Measurements from ENCODE around the gene IQCF5. TPM values are rescaled to one million over a fixed set of nuclear protein-coding genes. Genes with fewer than 3 reads are reported as not detected.

The IQCF5 gene
- total and polyA plus RNA-seq, 2 donors (not counting 1 experiment from before 2014, with no cell fraction given), result not detected

- no peak for ATAC-seq (ENCODE audit: low read depth)
- Mint-ChIP-seq H3K9me3 (ENCODE audit: insufficient read depth) (no peaks in the 10 kb centered on the region), H3K27ac (no peak overlapping the region), H3K4me3 (no peak overlapping the region), H3K4me1 (no peaks in the 10 kb centered on the region), H3K27me3 (peaks cover 43% of the 10 kb centered on the region)
- no peaks in the 10 kb centered on the region for H4K20me1 ChIP-seq (ENCODE audit: control insufficient read depth, insufficient read depth, low read length, poor library complexity, severe bottlenecking)
- no peak overlapping the region for H3K4me2 ChIP-seq (replicated peaks; ENCODE audit: low read depth, low read length, poor library complexity, severe bottlenecking)
- no peak overlapping the region for H3K27ac ChIP-seq (ENCODE audit: low read length in 2 of 2)
- no peaks in the 10 kb centered on the region for H3K36me3 ChIP-seq (replicated peaks in 1 of 2; ENCODE audit: control extremely low read depth in 1 of 2, control insufficient read depth in 1 of 2, extremely low read depth in 1 of 2, insufficient read depth in 2 of 2, low read length in 1 of 2)
- H3K4me1 ChIP-seq (ENCODE audit: control insufficient read depth in 2 of 2, insufficient read depth in 2 of 2, low read length in 2 of 2), result no peaks in the 10 kb centered on the region
- H2AFZ ChIP-seq (ENCODE audit: insufficient read depth, low read depth, low read length, poor library complexity, severe bottlenecking), result no peak overlapping the region
- no peak for DNase-seq
- peaks cover 0 to 7% (median 6%) of the 10 kb centered on the region in 4 experiments for H3K27me3 ChIP-seq (replicated peaks in 1 of 4; ENCODE audit: control extremely low read depth in 1 of 4, control insufficient read depth in 3 of 4, insufficient read depth in 4 of 4, low read length in 3 of 4)
- no peaks in the 10 kb centered on the region for H3K79me2 ChIP-seq (ENCODE audit: control insufficient read depth, insufficient read depth, low read length)
- no peak for TF ChIP-seq CTCF (IDR thresholded peaks at IDR 0.05)
- TF ChIP-seq EZH2 (IDR thresholded peaks at IDR 0.05; ENCODE audit: borderline replicate concordance, insufficient read depth, low read depth, low read length, poor library complexity, severe bottlenecking), result no peak
- ChIA-PET CTCF (no interaction called here), POLR2A (no interaction called here)
- H3K9me3 ChIP-seq (ENCODE audit: control extremely low read depth in 1 of 3, control insufficient read depth in 2 of 3, insufficient read depth in 1 of 3, low read length in 2 of 3), result peaks cover 0 to 1% (median 0%) of the 10 kb centered on the region in 3 donors
- WGBS (ENCODE audit: insufficient coverage), result 85% methylated on average over 5 of the region's 7 CpGs
- H3K9ac ChIP-seq (ENCODE audit: low read length), result no peak overlapping the region
- intact Hi-C loops (cut with micrococcal nuclease), result no loop called here
- no peak overlapping the region for H3K4me3 ChIP-seq (ENCODE audit: control extremely low read depth in 1 of 5, extremely low read depth in 1 of 5, insufficient read depth in 1 of 5, low read depth in 2 of 5, low read length in 4 of 5)
Observed at GRCh38 chr3:51891242-51892039, 16.0 kb upstream of the IQCF5 start.

GRCh38 chr3:51888463-51889105, 13.2 kb upstream of the IQCF5 start:
- ChIA-PET CTCF (no interaction called here), POLR2A (no interaction called here)
- Histone ChIP-seq H3K4me3 (ENCODE audit: control extremely low read depth in 1 of 5, extremely low read depth in 1 of 5, insufficient read depth in 1 of 5, low read depth in 2 of 5, low read length in 4 of 5) (no peak overlapping the region), H3K36me3 (replicated peaks in 1 of 2; ENCODE audit: control extremely low read depth in 1 of 2, control insufficient read depth in 1 of 2, extremely low read depth in 1 of 2, insufficient read depth in 2 of 2, low read length in 1 of 2) (no peaks in the 10 kb centered on the region), H3K79me2 (ENCODE audit: control insufficient read depth, insufficient read depth, low read length) (no peaks in the 10 kb centered on the region), H2AFZ (ENCODE audit: insufficient read depth, low read depth, low read length, poor library complexity, severe bottlenecking) (no peak overlapping the region), H3K27ac (ENCODE audit: low read length in 2 of 2) (no peak overlapping the region), H3K27me3 (replicated peaks in 1 of 4; ENCODE audit: control extremely low read depth in 1 of 4, control insufficient read depth in 3 of 4, insufficient read depth in 4 of 4, low read length in 3 of 4) (peaks cover 0 to 7% (median 5%) of the 10 kb centered on the region in 4 experiments), H3K9me3 (ENCODE audit: control extremely low read depth in 1 of 3, control insufficient read depth in 2 of 3, insufficient read depth in 1 of 3, low read length in 2 of 3) (peaks cover 0 to 1% (median 0%) of the 10 kb centered on the region in 3 donors), H3K4me2 (replicated peaks; ENCODE audit: low read depth, low read length, poor library complexity, severe bottlenecking) (no peak overlapping the region), H4K20me1 (ENCODE audit: control insufficient read depth, insufficient read depth, low read length, poor library complexity, severe bottlenecking) (no peaks in the 10 kb centered on the region), H3K4me1 (ENCODE audit: control insufficient read depth in 2 of 2, insufficient read depth in 2 of 2, low read length in 2 of 2) (no peaks in the 10 kb centered on the region), H3K9ac (ENCODE audit: low read length) (no peak overlapping the region)
- 89% methylated on average over 9 of the region's 12 CpGs for WGBS (ENCODE audit: insufficient coverage)
- Mint-ChIP-seq H3K27ac (no peak overlapping the region), H3K4me3 (no peak overlapping the region), H3K4me1 (no peaks in the 10 kb centered on the region), H3K9me3 (ENCODE audit: insufficient read depth) (no peaks in the 10 kb centered on the region), H3K27me3 (peaks cover 39% of the 10 kb centered on the region)
- ATAC-seq (ENCODE audit: low read depth) (no peak), DNase-seq (no peak)
- TF ChIP-seq CTCF (IDR thresholded peaks at IDR 0.05) (no peak), EZH2 (IDR thresholded peaks at IDR 0.05; ENCODE audit: borderline replicate concordance, insufficient read depth, low read depth, low read length, poor library complexity, severe bottlenecking) (no peak)
- intact Hi-C loops (cut with micrococcal nuclease), result no loop called here

Data from B cell (primary cell).